H9 (cell line): ENCODE measurements around the gene FRMPD1. TPM values are rescaled to one million over a fixed set of nuclear protein-coding genes. Genes with fewer than 3 reads are reported as not detected.

Source experiments
- DNase-seq: peaks from one replicate; pipeline ENCODE4 v3.0.0-alpha.2; 2017
- H2AFZ ChIP-seq: one replicate; pipeline ENCODE4 v1.6.1; 2013; ENCODE audit warnings: mild to moderate bottlenecking, low read length, control low read depth, moderate library complexity
- H2AK5ac ChIP-seq: 2 replicates; pipeline ENCODE4 v1.6.1; 2013; ENCODE audit warnings: low read length, control low read depth, mixed read lengths; ENCODE audit not compliant: insufficient read length
- H2BK120ac ChIP-seq: one replicate; pipeline ENCODE4 v1.6.1; 2013; ENCODE audit warnings: low read depth, mild to moderate bottlenecking, low read length, control low read depth, inconsistent platforms; ENCODE audit not compliant: poor library complexity, severe bottlenecking
- H2BK12ac ChIP-seq: 2 replicates; pipeline ENCODE4 v1.6.1; 2013; ENCODE audit warnings: low read length, control low read depth, mixed read lengths, low read depth; ENCODE audit not compliant: insufficient read length
- H2BK15ac ChIP-seq: 2 replicates; pipeline ENCODE4 v1.6.1; 2013; ENCODE audit warnings: low read depth, low read length, control low read depth
- H2BK20ac ChIP-seq: one replicate; pipeline ENCODE4 v1.6.1; 2013; ENCODE audit warnings: low read depth, mild to moderate bottlenecking, low read length, control low read depth, inconsistent platforms; ENCODE audit not compliant: poor library complexity, severe bottlenecking
- H2BK5ac ChIP-seq: 2 replicates; pipeline ENCODE4 v1.6.1; 2013; ENCODE audit warnings: low read length, control low read depth, mixed read lengths; ENCODE audit not compliant: insufficient read length
- H3K14ac ChIP-seq: 2 replicates; pipeline ENCODE4 v1.6.1; 2013; ENCODE audit warnings: low read length, control low read depth; ENCODE audit not compliant: insufficient read depth
- H3K18ac ChIP-seq: 2 replicates; pipeline ENCODE4 v1.6.1; 2013; ENCODE audit warnings: low read depth, mild to moderate bottlenecking, mixed read lengths, low read length, control low read depth; ENCODE audit not compliant: insufficient read length
- H3K23ac ChIP-seq: 2 replicates; pipeline ENCODE4 v1.6.1; 2013; ENCODE audit warnings: low read length, control low read depth, mixed read lengths, low read depth; ENCODE audit not compliant: insufficient read length
- H3K23me2 ChIP-seq: 2 replicates; pipeline ENCODE4 v1.6.1; 2013; ENCODE audit warnings: low read depth, mild to moderate bottlenecking, mixed read lengths, low read length, control low read depth; ENCODE audit not compliant: insufficient read length, poor library complexity, severe bottlenecking
- H3K27ac ChIP-seq: 2 replicates; pipeline ENCODE4 v1.5.1; 2013; ENCODE audit warnings: low read length, control low read depth, mixed read lengths, low read depth; ENCODE audit not compliant: insufficient read length
- H3K27me3 ChIP-seq: 2 replicates; pipeline ENCODE4 v1.6.1; 2013; ENCODE audit warnings: low read length, control low read depth, inconsistent platforms; ENCODE audit not compliant: insufficient read depth
- H3K4ac ChIP-seq: 2 replicates; pipeline ENCODE4 v1.6.1; 2013; ENCODE audit warnings: low read depth, mild to moderate bottlenecking, control low read depth, inconsistent platforms, low read length, moderate library complexity
- H3K4me1 ChIP-seq: 2 replicates; pipeline ENCODE4 v1.6.1; 2013; ENCODE audit warnings: low read length, control low read depth, inconsistent platforms; ENCODE audit not compliant: insufficient read depth
- H3K4me2 ChIP-seq: 2 replicates; pipeline ENCODE4 v1.6.1; 2013; ENCODE audit warnings: low read length, control low read depth, mixed read lengths; ENCODE audit not compliant: insufficient read length, insufficient read depth
- H3K56ac ChIP-seq: 2 replicates; pipeline ENCODE4 v1.6.1; 2013; ENCODE audit warnings: low read depth, mild to moderate bottlenecking, mixed read lengths, low read length, control low read depth; ENCODE audit not compliant: insufficient read length
- H3K79me1 ChIP-seq: 2 replicates; pipeline ENCODE4 v1.6.1; 2013; ENCODE audit warnings: low read depth, mild to moderate bottlenecking, moderate library complexity, low read length, control low read depth, inconsistent platforms; ENCODE audit not compliant: insufficient read depth, poor library complexity, severe bottlenecking
- H3K79me2 ChIP-seq: 2 replicates; pipeline ENCODE4 v1.6.1; 2013; ENCODE audit warnings: low read length, control low read depth, inconsistent platforms; ENCODE audit not compliant: insufficient read depth
- H3K9ac ChIP-seq: 2 replicates; pipeline ENCODE4 v1.6.1; 2013; ENCODE audit warnings: low read length, control low read depth, mixed read lengths; ENCODE audit not compliant: insufficient read length; ENCODE audit errors: extremely low read depth
- H3K9me3 ChIP-seq: one replicate; pipeline ENCODE4 v1.6.1; 2013; ENCODE audit warnings: low read depth, low read length, inconsistent platforms; ENCODE audit not compliant: control insufficient read depth
- H3T11ph ChIP-seq: one replicate; pipeline ENCODE4 v1.6.1; 2013; ENCODE audit warnings: mild to moderate bottlenecking, low read length, control low read depth, inconsistent platforms
- H4K20me1 ChIP-seq: one replicate; pipeline ENCODE4 v1.6.1; 2013; ENCODE audit not compliant: control insufficient read depth, insufficient read length, insufficient read depth
- H4K5ac ChIP-seq: 2 replicates; pipeline ENCODE4 v1.6.1; 2013; ENCODE audit warnings: low read depth, mild to moderate bottlenecking, mixed read lengths, low read length, control low read depth; ENCODE audit not compliant: insufficient read length
- H4K8ac ChIP-seq: replicated peaks from 2 replicates; pipeline ENCODE4 v1.6.1; 2013; ENCODE audit warnings: low read length, control low read depth, mixed read lengths, low read depth; ENCODE audit not compliant: insufficient read length
- H4K91ac ChIP-seq: 2 replicates; pipeline ENCODE4 v1.6.1; 2013; ENCODE audit warnings: low read depth, mild to moderate bottlenecking, moderate library complexity, mixed read lengths, low read length, control low read depth; ENCODE audit not compliant: insufficient read length
- H3K27ac Mint-ChIP-seq, 3 experiments: 2 replicates in 2 of 3; 3 replicates in 1 of 3; pipeline ENCODE4 v1.8.0; 2020 to 2021; ENCODE audit warnings: mixed read lengths in 3 of 3, mild to moderate bottlenecking in 1 of 3, moderate library complexity in 1 of 3
- H3K27me3 Mint-ChIP-seq: 2 replicates; pipeline ENCODE4 v1.8.0; 2021; ENCODE audit warnings: low read depth, mild to moderate bottlenecking, moderate library complexity, mixed read lengths
- H3K36me3 Mint-ChIP-seq, 3 experiments: 2 replicates in 2 of 3; 3 replicates in 1 of 3; pipeline ENCODE4 v1.8.0; 2020 to 2021; ENCODE audit warnings: low read depth in 3 of 3, mixed read lengths in 3 of 3; ENCODE audit not compliant: insufficient read depth in 1 of 3
- H3K4me1 Mint-ChIP-seq, 2 experiments: 2 replicates each; pipeline ENCODE4 v1.8.0; 2020; ENCODE audit warnings: mixed read lengths in 2 of 2
- H3K4me3 Mint-ChIP-seq, 2 experiments: 2 replicates in 1 of 2; 3 replicates in 1 of 2; pipeline ENCODE4 v1.8.0; 2020 to 2021; ENCODE audit warnings: mild to moderate bottlenecking in 2 of 2, mixed read lengths in 2 of 2, moderate library complexity in 1 of 2
- H3K9me3 Mint-ChIP-seq, 2 experiments: 2 replicates in 1 of 2; 3 replicates in 1 of 2; pipeline ENCODE4 v1.8.0; 2020; ENCODE audit warnings: mild to moderate bottlenecking in 2 of 2, mixed read lengths in 2 of 2, moderate library complexity in 1 of 2
- WGBS: extraction: QIAGEN DNeasy Blood & Tissue Kit; methylation state at CpG from one replicate; pipeline ENCODE4 v1.1.7; 2013; ENCODE audit warnings: missing lambda C conversion rate, low lambda C conversion rate, mixed read lengths; ENCODE audit not compliant: insufficient read length; ENCODE audit errors: extremely low coverage; 5-methylcytosine and 5-hydroxymethylcytosine counted together
- total RNA-seq: library from RNA; stranded (reverse); gene quantifications from 2 replicates; pipeline ENCODE4 v1.2.1, GENCODE V29; 2021
- TF ChIP-seq, protein P1 (sequence below): fragments of 200-600 bp; sonication (generic); conservative IDR thresholded peaks from 3 replicates; pipeline ENCODE4 v1.8.0; 2021; ENCODE audit warnings: antibody characterized with exemption, mild to moderate bottlenecking

The FRMPD1 gene
- total RNA-seq, 1 experiment from 2014 or later = 0.04 TPM

DNA sequence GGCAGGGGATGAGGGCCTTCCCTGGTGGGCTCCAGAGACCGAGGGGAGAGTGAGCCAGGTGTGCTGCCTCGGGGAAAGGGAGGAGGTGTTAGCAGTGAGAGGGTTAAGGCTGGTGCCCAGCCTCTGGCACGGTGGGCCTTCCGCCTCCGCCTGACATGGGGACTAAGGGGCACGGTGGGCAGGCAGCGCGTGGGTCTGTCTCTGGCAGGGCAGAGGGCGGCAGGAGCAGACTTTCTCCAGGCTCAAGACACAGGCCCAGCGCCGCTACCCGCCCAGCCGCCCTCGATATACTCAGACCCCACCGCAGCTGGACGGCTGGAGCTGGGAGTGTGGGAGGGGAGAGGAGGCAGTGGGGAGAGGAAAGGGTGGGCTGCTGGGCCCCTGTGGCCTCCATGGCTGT is 14.9 kb upstream of the FRMPD1 start:
- Histone ChIP-seq H3K4ac (no peak overlapping the region), H3K4me1 (no peaks in the 10 kb centered on the region), H2BK5ac (no peak overlapping the region), H4K5ac (no peak overlapping the region), H4K8ac (no peak overlapping the region), H3K23ac (no peak overlapping the region), H3K27ac (no peak overlapping the region), H2BK12ac (no peak overlapping the region), H3K23me2 (no peaks in the 10 kb centered on the region), H2BK15ac (no peak overlapping the region), H3K9ac (no peak overlapping the region), H3K27me3 (no peaks in the 10 kb centered on the region), H2BK120ac (no peak overlapping the region), H4K20me1 (no peaks in the 10 kb centered on the region), H3K4me2 (no peak overlapping the region), H3K14ac (no peak overlapping the region), H3K56ac (no peak overlapping the region), H3K79me2 (no peaks in the 10 kb centered on the region), H2AFZ (no peak overlapping the region), H3K9me3 (no peaks in the 10 kb centered on the region), H3T11ph (no peak overlapping the region), H2AK5ac (no peak overlapping the region), H4K91ac (no peak overlapping the region), H3K79me1 (no peaks in the 10 kb centered on the region), H3K18ac (no peak overlapping the region), H2BK20ac (no peak overlapping the region)
- WGBS = no CpG with 5 or more reads among the region's 16 CpGs
- H3K9me3 Mint-ChIP-seq = no peaks in the 10 kb centered on the region
- peaks cover 2% of the 10 kb centered on the region for H3K27me3 Mint-ChIP-seq
- no peaks in the 10 kb centered on the region for H3K36me3 Mint-ChIP-seq
- DNase-seq = no peak
- H3K4me1 Mint-ChIP-seq = peaks cover 4% of the 10 kb centered on the region in 2 experiments
- H3K27ac Mint-ChIP-seq = peak overlapping the region in 1 of 3 experiments; percentile 92; a peak in 1 of 7 replicates
- TF ChIP-seq, protein P1, sequence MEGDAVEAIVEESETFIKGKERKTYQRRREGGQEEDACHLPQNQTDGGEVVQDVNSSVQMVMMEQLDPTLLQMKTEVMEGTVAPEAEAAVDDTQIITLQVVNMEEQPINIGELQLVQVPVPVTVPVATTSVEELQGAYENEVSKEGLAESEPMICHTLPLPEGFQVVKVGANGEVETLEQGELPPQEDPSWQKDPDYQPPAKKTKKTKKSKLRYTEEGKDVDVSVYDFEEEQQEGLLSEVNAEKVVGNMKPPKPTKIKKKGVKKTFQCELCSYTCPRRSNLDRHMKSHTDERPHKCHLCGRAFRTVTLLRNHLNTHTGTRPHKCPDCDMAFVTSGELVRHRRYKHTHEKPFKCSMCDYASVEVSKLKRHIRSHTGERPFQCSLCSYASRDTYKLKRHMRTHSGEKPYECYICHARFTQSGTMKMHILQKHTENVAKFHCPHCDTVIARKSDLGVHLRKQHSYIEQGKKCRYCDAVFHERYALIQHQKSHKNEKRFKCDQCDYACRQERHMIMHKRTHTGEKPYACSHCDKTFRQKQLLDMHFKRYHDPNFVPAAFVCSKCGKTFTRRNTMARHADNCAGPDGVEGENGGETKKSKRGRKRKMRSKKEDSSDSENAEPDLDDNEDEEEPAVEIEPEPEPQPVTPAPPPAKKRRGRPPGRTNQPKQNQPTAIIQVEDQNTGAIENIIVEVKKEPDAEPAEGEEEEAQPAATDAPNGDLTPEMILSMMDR = no peak
- no peak overlapping the region for H3K4me3 Mint-ChIP-seq
